Retina (tissue), 1 donor: ENCODE measurements around the gene COQ6.
"Not testable (repeated sequence)": the region's sequence is repeated elsewhere in the genome, so short reads cannot be mapped to it uniquely, and the experiment has no call there.

Experiments
- DNase-seq: peaks from one replicate; pipeline ENCODE4 v3.0.0-alpha.2; 2016

COQ6 gene

DNA sequence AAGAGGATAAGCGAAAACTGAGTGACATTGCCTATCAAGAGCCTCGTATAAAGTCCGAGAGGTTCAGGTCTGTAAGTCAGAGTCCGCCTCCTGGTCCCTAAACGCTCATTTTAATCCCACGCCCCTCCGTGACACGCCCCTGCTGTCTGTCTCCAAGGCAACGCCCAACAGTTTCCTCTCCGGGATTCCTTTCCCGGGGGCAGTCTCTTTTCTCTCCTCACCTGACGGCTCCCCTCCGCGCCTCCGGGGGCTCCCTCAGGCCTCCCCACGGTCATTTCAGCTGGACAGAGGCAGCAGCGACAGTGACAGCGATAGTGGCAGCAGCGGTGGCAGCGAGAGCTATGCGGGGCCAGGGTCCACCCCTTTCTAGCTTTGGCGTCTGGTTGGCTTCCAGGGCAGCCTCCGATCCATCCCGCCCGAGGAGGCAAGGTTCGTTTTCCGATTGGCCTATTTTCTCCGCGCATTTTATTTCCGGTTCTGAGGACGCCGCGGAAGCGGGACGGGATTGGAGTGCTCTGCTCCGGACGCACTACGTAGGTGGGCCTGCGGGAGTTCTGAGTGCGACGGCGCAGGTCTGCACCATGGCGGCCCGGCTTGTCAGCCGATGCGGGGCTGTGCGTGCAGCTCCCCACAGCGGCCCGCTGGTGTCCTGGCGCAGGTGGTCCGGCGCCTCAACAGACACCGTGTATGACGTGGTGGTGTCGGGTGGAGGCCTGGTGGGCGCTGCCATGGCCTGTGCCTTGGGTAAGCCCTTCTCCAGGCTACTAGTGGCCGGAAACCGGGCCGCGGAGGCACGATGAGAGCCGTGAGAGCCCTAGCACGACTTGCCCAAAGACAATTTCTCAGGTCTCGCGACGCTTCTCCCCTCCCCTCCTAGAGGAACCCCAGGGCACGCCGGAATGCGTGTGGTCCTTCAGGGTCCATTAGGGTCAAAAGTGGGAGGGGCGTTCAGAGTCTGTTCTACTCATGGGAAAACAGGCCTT, at the start of gene COQ6, which contains the start of gene FAM161B:
Gene COQ6 (plus strand): TSS at position 551 of the 983 bp plus-strand sequence. CDS start 31 bp downstream, at position 582.
Gene FAM161B (minus strand): TSS at position 343 of the 983 bp plus-strand sequence. CDS start 68 bp downstream, at position 275.
- DNase-seq: peak; percentile 97

DNA sequence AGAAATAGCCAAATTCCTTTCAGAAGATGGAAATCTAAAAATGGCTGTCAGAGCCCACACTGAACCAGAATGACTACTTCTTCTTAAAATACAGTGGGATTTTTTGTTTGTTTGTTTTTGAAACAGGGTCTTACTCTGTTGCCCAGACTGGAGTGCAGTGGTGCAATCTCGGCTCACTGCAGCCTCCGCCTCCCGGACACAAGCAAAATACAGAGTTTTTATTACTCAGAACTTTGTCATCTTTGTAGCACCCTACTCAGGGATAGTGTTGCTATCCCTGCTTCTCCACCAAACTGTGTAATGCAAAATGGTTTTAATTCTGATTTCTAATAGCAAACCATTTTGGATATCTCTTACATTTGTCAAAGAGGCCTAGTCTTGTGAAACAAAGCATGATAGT, 47.1 kb upstream of the COQ6 start:
- DNase-seq: no peak

DNA sequence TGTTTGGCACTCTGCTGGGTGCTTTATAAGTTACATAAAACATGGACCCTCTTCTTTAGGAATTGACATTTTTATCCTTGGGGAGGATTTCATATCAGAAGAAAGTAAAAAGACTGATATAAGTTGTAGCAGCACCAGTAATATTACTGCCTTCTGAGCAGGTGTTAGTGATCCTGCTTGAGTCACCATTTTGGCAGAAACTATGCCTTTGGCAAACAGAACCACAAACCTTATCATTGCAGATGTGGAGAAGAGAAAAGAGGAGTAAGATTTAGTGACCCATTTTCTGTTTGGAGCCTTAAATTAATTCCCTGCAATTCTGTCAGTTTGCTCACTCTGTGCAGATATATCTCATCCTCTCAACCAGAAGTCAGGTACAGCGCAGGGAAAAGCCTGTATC, 40.4 kb upstream of the COQ6 start:
- DNase-seq: no peak

DNA sequence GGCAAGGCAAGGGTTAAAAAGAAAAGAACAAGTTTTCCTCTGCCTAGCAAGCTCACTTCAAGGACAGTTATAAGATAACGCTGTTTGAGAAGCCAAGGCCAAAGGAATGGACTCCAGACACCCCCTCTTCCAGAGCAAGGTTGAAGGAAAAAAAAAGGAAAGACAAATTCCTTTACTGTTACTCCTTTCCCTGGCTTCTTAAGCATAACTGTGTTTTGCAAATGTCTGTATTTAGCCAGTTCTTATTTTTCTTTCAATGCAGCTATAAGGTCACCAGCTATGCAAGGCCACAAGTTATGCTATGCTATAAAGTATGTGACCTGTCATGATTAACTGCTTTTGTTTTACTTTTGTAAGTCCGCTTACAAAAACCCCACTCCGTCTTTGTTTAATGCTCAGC, 36.8 kb upstream of the COQ6 start:
- no peak for DNase-seq

DNA sequence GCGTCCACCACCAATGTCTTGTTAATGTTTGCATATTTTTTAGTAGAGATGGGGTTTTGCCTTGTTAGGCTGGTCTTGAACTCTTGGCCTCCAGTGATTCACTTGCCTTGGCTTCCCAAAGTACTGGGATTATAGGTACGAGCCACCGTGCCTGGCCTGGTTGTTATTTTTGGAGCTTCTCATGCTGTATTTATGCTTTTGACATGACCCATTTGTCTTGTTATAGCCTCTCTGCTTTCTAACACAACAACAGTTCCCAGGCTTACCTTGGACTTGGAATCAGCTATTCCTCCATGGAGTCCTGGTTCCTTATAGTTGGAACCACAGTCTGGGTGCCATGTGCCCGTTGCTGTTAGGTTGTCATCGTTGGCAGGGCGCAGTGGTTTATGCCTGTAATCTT, 33.8 kb upstream of the COQ6 start:
- no peak for DNase-seq

DNA sequence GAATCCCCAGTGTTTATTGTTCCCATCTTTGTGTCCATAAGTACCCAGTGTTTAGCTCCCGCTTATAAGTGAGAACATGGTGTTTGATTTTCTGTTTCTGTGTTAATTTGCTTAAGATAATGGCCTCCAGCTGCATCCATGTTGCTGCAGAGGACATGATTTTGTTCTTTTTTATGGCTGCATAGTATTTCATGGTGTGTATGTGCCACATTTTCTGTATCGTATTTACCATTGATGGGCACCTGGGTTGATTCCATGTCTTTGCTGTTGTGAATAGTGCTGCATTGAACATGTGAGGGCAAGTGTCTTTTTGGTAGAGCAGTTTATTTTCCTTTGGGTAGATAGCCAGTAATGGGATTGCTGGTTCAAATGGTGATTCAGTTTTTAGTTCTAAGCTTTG, 30.6 kb upstream of the COQ6 start:
- not testable (repeated sequence) for DNase-seq

DNA sequence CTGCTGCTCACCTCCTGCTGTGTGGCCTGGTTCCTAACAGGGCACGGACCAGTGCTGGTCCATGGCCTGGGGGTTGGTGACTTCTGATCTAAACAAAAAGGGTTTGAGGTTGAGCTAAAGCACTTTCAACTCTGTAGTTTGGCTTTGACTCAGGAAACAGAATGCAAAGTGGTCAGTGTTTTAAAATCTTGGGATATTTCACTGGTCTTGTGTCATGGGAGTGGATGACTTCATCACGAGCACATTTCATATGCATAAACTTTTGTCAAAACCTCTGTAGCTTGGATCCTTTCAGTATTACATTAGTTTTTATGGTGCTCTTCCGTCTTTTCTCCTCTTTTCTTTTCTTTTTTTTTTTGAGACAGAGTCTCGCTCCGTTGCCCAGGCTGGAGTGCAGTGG, 25.8 kb upstream of the COQ6 start:
- DNase-seq: no peak

DNA sequence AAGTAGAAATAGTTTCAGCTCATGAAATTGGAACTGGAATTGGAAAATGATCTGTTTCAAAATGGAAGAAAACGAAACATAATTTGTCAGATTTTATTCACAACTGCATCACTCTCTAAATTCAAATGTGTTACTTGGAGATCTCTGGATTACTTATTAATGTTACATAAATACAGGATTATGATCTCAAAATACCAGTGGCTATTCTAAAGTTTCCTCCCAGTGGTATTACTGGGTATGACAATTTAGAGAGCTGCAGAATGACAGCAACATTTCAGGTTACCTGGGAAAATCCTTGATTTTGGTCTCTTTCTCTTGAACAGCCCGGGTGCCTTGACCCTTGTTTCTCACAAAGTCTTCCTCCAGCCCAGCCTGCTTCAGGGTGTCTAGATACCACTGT, 14.4 kb upstream of the COQ6 start:
- no peak for DNase-seq

DNA sequence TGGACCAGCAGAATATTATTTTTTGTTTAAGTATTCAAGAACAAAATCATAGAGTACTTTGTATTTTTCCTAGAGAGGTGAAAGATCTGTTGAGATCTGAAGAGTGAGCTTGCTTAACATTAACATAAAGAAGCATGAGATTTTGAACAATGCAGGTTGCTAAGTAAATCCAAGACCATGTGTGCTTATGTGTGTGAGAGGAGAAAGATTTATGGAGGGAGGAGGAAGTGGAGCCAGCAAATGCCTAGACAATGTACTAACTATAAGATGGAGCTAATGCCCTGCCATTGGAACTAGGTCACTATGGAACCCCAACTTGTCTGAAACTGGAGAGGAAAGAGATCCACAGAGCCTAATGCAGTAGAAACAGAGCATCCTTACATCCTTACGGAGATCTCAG, 13.6 kb upstream of the COQ6 start:
- DNase-seq: no peak

DNA sequence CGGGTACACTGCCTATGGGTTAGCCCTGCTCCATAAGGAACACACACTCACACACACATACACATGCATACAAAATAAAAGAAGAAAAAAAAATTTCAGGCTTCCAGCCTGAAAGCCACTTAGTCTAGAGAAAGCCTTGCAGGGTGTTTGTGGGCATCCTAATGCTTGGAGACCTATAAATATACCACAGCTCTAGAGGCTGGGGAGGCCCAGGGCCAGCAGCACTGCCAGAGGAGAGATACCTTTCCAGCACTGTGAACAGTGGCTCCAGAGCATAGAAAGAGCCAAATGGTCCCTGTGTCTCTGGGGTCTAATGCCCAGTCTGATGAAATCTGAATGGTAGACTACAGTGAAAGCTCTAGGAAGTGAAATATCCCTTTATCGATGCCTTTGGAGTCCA, 13.1 kb upstream of the COQ6 start:
- DNase-seq: no peak

DNA sequence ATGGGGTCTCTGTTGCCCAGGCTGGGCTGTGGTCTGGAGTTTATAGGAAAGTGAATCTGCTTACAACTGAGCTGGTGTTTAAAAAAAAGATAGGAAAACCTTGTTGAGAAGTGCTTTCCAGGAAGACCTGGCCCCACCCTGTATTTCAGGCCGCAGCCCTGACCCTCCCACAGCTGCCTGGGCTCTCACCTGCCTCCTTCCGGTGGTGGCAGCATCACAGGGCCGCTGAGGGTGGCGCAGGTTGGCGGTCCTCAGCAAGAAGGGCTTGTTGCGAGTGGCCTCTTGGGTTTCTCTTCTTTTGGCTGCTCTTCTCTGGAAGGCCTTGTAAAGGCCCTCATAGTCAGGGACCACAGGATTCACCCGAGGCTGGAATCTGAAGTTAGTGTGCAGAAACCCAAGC, 7.9 kb upstream of the COQ6 start:
- no peak for DNase-seq

DNA sequence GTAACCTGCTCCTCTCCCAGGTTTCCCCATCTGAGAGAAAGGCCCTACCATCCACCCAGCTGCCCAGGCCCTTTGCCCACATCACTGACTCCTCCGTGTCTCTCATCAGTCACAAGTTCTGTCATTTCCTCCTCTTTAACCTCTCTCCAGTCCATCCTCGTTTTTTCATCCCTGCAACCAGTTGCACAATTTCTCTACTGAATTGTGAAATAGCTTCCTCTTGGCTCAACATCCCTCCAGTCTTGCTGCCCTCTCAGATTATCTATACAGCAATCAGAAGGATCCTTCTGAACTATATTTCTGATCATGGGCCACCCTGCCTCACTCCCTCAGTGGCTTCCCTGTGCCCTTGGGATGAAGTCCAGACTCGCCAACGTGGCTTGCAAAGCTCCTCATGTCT, 7.0 kb upstream of the COQ6 start:
- no peak for DNase-seq

DNA sequence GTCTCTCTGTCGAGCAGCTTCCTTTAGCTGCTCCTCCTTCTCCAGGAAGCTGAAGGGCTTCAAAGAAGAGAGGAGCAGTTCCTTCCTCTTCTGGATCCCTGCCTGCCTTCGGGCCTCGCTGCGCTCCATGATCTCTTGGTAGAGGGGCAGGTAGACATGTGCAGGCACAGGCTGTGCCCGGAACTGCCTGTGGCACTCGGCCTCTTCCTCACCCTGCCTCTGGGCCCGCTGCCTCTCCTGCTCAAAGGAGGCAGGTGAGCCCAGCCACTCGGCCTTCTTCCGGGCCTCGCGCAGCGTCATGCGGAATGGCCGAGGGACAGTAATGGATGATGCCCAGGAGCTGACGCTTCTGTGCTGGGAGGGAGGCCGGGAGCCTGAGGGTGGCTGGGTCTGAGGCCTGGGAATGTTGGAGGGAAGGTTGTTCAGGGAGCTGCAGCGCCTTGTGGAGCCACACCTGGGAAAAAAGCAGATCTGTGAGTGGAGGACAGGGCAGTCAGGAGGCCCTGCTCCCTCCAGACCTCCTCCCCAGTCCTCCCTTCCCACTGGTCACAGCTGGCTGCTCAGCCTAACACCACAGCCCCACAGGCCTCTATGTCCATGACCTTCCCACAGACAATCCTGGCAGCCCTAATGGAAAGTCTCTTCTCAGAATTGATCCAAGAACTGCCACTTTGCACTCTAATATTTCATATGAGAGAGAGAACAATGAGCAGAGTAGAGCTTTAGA, 5.5 kb upstream of the COQ6 start:
- no peak for DNase-seq

DNA sequence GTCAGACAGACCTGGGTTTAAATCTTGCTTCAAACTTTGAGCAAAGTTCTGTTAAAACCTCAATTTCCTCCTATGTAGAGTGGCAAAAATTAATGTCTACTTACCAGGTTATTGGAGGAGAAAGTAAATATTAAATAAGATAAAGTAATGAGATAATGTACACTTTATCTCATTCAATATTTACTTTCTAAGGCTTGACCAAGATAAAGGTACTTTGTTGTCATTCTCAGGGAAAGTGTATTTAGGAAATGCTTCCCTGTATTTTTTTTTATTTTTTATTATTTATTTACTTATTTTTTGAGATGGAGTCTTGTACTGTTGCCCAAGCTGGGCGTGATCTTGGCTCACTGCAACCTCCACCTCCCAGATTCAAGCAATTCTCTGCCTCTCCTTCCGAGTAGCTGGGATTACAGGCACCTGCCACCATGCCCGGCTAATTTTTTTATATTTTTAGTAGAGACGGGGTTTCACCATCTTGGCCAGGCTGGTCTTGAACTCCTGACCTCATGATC, 4.9 kb upstream of the COQ6 start:
- DNase-seq: no peak

DNA sequence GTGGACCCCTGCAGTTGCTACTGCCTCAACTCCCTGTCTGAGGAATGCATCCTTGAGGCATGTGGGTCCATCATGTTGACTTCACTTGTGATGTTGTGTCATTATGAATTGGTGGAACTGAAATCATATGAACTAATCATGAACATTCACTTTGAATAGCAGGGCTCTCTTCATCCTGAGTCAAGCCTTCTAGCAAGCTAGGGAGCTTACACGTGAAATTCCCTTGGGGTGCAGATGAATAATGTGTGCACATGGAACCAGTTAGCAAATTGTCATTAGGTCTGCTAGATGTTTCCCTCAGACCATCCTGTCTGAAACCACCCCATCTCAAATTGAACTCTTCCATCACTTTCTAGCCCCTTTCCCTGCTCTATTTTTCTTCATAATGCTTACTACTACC, 3.6 kb downstream of the COQ6 start:
- no peak for DNase-seq

DNA sequence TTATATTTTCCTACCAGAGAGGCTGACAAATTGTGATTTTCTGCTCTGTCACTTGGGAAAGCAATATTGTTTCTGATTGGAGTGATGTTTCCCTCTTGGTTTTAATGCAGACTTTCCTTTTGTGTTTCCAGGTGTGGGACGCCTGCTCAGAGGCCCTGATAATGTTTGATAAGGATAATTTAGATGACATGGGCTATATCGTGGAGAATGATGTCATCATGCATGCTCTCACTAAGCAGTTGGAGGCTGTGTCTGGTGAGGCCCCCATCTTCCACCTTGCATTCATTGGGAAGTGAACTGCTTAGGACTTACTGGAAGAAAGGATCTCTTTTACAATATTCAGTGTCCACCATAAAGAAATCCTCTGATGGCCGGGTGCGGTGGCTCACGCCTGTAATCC, 5.6 kb downstream of the COQ6 start:
- DNase-seq: no peak

DNA sequence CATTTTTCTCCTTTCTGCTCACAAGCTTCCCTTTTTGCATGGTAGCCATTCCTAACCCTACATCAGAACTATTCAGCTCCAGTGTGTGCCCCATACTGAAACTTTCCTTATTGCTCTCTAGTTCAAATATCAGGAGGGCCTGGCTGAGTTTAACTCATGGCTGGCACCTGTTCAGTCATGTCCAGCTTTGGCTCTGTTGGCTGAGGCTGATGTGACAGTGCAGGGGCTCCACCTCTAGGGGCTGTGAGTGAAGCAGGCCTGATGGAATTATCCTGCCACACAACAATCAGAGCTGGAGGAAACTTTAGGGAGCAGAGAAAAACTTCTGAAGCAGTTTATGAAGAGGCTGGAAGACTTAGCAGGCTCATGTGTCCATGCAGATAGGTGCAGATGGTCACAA, 8.5 kb downstream of the COQ6 start:
- no peak for DNase-seq

DNA sequence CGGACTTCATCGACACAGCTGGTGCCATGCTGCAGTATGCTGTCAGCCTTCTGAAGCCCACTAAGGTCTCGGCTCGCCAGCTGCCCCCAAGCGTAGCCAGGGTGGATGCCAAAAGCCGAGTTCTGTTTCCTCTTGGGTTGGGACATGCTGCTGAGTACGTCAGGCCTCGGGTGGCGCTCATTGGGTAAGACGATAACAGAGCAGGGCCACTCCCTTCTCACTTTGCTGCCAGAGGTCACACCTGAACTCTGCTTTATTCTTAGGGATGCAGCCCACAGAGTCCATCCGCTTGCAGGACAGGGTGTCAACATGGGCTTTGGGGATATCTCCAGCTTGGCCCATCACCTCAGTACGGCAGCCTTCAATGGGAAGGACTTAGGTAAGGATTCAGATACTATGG, 11.1 kb downstream of the COQ6 start:
- no peak for DNase-seq

DNA sequence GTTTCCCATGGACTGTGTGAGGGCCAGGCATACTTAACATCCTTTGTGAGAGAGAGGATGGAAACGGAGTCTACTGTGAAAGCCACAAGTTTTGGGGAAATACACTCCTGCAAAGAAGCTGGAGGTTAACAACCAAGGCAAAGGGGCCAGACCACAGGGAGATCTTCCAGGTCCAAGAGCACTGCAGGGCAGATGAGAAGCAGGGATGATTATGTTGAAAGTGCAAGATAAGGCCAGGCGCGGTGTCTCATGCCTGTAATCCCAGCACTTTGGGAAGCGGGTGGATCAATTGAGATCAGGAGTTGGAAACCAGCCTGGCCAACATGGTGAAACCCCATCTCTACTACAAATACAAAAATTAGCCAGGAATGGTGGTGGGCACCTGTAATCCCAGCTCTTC, 15.1 kb downstream of the COQ6 start:
- no peak for DNase-seq

DNA sequence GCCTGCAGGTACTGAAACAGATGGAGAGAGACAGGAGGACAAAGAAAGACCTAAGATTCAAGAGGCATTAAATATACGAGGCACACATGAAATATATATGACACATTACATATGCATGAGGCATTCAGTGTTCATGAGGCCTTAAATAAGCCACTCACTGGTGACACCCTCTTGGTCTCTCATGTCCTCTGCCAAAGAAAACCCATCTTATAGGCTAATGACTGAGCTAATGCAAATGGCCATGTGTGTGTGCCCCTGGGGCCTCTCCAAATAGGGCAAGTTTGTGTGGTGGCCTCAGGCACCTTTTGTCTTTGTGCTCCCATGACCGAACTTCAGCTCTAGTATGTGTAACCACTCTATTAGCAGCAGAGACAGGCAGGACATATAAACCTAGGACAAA, 18.8 kb downstream of the COQ6 start:
- no peak for DNase-seq

DNA sequence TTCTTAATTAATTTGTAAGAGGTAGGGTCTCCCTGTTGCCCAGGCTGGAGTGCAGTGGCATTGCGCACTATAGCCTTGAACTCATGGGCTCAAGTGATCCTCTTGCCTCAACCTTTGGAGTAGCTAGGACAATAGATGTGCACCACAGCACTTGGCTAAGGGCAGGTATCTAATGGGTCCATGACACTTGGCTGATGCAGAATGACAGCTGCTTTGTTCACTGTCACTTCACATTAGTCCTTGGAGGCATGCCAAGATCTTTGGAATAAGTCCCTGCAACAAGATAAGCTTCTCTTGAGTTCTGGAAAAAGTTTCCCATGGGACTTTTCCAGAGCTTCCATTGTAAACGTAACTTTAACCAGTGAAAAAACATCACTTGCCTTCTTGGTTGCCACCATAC, 23.4 kb downstream of the COQ6 start:
- DNase-seq: peak; percentile 20

DNA sequence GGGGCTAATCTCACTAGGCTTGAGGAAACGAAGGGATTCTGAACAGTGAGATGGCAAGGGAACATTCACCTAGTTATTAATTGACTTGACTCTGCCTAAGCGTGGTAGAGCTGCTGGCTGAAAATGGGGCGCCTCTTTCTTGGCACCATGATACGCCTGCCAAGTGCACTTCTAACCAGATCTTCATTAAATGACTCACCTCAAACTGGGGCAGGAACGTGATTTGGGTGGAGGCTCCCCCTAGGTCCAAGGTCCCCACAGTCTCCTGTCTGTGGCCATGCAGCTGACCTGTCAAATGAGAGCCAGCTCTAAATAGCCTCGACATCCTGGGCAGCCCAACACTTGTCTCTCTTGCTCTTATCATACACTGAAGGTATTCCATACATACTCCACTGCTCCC, 26.0 kb downstream of the COQ6 start:
- DNase-seq: no peak

DNA sequence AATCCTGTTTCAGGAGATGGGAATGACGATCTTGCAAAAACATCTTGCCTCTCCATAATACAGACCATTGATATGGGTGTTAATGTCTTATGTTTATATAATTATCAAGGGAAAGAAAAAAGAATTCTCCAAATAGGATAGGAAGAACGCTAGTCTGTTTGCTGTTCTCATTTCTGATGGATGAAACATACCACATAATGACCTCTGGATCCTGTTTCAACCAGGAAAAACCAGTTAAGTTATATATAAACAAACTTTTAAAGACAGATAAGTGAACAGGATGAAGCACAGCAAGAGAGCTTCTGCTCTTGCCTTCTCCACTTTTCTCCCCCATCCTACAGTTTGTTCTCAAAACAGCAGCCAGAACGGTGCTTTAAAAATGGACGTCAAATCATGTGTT, 27.8 kb downstream of the COQ6 start:
- DNase-seq: no peak

DNA sequence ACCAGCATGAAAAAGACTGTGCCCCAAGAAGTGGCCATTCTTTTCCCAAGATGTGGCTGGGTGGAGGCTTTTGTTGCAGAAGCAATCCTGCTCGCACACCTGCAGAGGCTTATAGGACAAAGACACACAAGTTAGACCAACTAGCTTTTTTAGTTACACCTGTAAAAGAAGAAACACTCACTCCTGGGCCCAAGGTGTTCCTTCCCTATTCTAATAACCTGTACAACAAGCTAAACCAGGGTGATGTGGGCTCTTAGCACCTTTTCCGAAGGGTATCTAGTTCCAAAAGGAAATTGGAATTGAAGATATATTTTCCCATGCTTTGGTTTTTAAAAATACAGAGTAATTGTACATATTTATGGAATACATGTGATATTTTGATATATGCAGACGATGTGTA, 38.0 kb downstream of the COQ6 start:
- no peak for DNase-seq
